Astrocyte (in vitro differentiated cells and primary cell): ENCODE measurements around the gene PDK2.

Experiments used
- EZH2 ChIP-seq: IDR thresholded peaks from 2 replicates; pipeline ENCODE4 v1.6.1; 2012; ENCODE audit warnings: mild to moderate bottlenecking, low read length, inconsistent platforms; ENCODE audit not compliant: insufficient read depth
- TF ChIP-seq, protein P1 (sequence below): IDR thresholded peaks from 2 replicates; pipeline ENCODE4 v1.5.1; 2011; ENCODE audit warnings: low read depth, mild to moderate bottlenecking, inconsistent platforms, low read length, moderate library complexity; ENCODE audit not compliant: insufficient read depth

DNA sequence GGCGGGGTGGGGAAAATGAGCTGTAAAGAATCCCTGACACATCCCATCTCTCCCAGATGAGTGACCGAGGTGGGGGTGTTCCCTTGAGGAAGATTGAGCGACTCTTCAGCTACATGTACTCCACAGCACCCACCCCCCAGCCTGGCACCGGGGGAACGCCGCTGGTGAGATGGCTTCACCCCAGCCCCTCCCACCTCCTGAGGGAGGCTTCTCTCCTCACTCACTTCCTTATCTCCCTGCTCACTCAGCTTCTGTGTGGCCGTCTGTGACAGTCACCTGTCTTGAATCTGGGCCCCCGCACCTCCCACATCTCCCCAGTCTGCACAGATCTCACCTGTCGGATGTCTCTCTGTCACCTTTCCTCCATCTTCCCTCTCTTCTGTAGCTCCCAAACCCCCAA, 13.4 kb downstream of the PDK2 start:
- TF ChIP-seq, protein P1, sequence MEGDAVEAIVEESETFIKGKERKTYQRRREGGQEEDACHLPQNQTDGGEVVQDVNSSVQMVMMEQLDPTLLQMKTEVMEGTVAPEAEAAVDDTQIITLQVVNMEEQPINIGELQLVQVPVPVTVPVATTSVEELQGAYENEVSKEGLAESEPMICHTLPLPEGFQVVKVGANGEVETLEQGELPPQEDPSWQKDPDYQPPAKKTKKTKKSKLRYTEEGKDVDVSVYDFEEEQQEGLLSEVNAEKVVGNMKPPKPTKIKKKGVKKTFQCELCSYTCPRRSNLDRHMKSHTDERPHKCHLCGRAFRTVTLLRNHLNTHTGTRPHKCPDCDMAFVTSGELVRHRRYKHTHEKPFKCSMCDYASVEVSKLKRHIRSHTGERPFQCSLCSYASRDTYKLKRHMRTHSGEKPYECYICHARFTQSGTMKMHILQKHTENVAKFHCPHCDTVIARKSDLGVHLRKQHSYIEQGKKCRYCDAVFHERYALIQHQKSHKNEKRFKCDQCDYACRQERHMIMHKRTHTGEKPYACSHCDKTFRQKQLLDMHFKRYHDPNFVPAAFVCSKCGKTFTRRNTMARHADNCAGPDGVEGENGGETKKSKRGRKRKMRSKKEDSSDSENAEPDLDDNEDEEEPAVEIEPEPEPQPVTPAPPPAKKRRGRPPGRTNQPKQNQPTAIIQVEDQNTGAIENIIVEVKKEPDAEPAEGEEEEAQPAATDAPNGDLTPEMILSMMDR, result no peak
- no peak for TF ChIP-seq EZH2
